OCI-M1 (cell line): Measurements from ENCODE around the gene TRAPPC3L.

Experiments used
- DNase-seq: peaks from one replicate; lab custom pipeline; 2025; lab: John Stamatoyannopoulos, UW

The TRAPPC3L gene

DNA sequence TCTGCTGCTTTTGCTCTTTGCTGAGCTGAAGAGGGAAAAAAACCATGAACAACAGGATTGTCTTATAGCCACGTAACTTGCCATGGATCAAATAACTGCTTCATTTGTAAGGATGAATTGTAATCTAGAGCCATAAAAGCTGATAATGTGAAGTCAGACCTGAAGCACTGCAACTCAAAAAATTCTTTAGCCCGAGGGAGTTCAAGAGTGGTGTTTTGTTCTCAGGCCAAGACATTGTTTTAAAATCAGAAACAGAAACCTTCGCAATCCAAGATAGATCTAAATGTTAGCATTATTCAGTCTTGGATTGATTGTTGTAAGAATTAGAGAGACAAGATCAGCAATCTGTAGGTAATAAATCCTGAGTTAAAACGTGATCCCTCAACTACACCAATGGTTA lies at the start of gene TRAPPC3L:
TSS of gene TRAPPC3L (minus strand) at position 34 of the 400 bp plus-strand sequence. CDS start 170 bp downstream, outside the sequence.
- DNase-seq = no peak

- DNase-seq = no peak
Observed at GRCh38 chr6:116595247-116595646, 49.8 kb upstream of the TRAPPC3L start.

DNA sequence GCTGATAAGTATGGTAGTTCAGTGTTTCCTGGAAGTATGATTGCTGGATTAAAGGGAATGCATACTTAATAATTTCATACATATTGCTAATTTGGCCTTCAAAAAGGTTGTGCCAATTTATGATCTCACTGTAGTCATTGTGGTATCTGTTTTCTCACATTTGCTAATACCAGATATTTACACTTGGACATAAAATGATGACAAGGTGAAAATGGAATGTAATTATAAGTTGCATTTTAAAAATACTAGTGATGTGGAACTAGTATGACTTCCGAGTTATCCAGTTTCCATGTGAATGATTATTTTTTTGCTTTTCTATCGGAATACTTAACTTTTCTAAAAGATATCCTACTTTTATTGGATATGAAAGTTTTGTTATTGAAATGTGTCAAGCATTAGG lies 41.3 kb upstream of the TRAPPC3L start:
- DNase-seq = no peak

DNA sequence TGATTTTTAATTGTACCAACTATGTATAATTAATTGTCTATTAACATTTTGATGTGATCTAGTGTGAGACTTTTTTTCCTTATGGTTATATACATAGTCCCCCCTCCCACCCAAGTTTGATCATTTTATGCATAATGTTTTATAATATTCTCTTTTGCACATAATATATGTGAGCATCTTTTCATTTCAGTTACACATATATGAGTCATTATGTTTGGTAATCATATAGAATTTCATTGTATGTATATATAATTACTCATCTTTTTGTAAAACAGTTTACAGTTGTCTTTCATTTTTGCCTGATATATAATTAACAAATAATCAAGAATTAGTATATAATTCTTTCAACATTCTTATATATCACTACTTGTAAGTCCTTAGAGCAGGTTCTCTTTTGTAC lies 40.8 kb upstream of the TRAPPC3L start:
- no peak for DNase-seq

- no peak for DNase-seq
Observed at GRCh38 chr6:116580198-116580597, 34.7 kb upstream of the TRAPPC3L start.

GRCh38 chr6:116579143-116579542 lies 33.7 kb upstream of the TRAPPC3L start:
- DNase-seq = no peak

GRCh38 chr6:116578335-116578734 lies 32.9 kb upstream of the TRAPPC3L start:
- no peak for DNase-seq

GRCh38 chr6:116577486-116577885 lies 32.0 kb upstream of the TRAPPC3L start:
- no peak for DNase-seq

- DNase-seq = no peak
Observed at GRCh38 chr6:116575227-116575626, 29.7 kb upstream of the TRAPPC3L start.

GRCh38 chr6:116572162-116572561 lies 26.7 kb upstream of the TRAPPC3L start:
- peak; percentile 46 for DNase-seq

DNA sequence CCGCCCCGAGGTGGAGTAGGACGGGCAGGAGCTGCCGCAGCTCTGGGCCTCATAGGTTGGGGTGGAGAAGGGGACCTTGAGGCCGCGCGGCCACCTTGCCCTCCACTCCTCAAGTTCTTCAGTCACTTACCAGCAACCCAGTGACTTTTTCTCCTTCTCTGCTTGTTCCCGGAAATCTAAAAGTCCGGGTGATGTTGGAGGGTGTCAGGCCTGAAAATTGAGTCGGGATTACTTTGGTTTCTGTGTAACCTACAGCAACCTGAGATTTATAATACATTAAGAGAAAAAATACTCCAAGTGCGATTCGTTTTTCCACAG lies 26.2 kb upstream of the TRAPPC3L start:
- DNase-seq = no peak

- DNase-seq = peak; percentile 99
Observed at GRCh38 chr6:116570856-116571682, 25.6 kb upstream of the TRAPPC3L start, which contains the start of gene RWDD1. Gene RWDD1, plus strand, starts transcription at chr6:116571504. Its CDS starts 79 bp downstream, at chr6:116571583.

DNA sequence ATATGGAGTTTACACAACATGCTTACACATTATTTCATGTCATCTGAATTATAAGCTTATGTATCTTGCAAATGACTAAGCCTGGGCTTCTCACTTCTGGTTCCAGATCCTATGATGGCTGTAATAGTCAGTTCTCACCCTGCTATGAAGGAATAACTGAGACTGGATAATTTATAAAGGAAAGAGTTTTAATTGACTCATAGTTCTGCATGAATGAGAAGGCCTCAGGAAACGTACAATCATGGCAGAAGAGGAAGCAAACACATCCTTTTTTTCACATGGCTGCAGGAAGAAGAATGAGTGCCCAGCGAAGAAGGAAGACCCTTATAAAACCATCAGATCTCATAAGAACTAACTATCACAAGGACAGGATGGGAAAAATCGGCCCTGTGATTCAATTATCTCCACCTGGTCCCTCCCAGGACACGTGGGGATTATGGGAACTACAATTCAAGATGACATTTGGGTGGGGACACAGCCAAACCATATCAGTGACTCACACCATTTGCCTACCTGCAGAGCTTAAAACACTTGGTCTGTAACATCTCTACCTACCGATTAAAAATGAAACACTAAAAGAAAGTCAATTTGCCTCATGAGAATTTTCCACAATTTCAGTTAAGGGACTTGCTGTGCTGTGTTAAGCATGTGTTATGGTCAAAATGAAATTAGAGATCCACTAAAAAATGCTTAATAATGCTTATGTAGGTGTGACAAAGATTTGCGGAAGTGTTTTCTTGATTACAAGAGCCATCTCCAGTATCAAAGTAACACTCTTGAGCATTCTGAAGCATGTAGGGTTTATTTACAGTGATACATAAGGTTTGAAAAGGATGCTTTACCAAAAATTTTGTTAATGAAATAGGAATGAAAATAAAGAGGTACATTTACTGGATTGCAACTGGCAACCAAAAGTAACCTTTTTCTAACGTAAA lies 23.6 kb upstream of the TRAPPC3L start:
- DNase-seq = no peak

DNA sequence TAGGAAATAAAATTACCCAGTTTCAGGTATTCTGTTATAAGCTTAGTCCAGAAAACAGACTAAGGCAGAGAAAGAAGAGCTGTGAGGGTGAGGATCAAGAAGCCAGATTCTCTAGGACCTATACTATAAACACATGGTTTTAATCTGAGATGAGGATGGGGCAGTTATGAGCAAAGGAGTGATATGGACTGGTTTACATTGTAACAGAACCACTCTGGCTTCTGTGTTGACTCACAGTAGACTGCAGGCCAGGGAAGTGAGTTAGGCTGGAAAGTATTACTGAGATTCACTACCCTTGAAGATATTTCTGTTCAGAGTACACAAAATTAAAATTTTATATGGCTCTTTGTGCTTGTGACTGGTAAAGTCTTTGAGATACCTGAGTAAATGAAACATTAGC lies 22.6 kb upstream of the TRAPPC3L start:
- no peak for DNase-seq

- DNase-seq = no peak
Observed at GRCh38 chr6:116564921-116565872, 19.7 kb upstream of the TRAPPC3L start.

DNA sequence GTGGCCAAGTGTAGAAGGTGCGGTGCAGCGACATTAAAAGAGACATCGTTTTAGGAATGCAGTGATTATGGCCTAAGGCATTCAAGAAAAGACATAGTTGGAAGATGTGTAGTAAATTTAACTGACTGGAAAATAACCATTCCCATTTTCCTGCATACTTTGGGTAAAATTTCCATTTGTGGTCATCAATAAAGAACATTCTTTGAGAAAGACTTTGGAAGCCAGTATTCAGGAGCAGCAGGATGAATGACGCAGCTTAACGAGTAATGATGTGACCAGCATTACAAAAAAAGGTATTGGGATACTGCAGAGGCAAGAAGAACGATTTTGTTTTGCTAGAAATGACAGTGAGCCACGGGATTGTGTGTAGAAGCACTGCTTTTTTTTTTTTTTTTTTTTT lies 18.8 kb upstream of the TRAPPC3L start:
- no peak for DNase-seq

- DNase-seq = no peak
Observed at GRCh38 chr6:116563830-116564229, 18.3 kb upstream of the TRAPPC3L start.

GRCh38 chr6:116562614-116563013 lies 17.1 kb upstream of the TRAPPC3L start:
- DNase-seq = peak; percentile 47

DNA sequence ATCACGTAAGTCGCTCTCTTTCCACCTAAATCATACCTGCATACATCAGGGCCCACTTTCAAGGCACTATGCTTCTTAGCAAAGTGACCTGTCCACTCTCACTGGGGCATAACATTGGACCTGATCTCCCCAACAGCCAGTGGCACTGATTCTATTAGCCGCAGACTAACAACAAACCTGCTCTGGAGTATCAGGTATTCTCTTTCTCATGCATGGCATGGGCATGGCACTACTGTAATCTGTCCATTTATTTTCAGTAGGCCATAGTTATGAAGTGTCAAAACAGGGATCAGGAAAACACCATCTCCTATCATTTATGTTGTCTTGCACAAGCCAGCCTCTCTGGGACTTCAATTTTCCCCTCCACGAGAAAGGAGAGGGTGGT lies 16.5 kb upstream of the TRAPPC3L start:
- DNase-seq = no peak

- DNase-seq = peak; percentile 90
Observed at GRCh38 chr6:116561377-116562018, 16.0 kb upstream of the TRAPPC3L start.

GRCh38 chr6:116560130-116560529 lies 14.6 kb upstream of the TRAPPC3L start:
- no peak for DNase-seq
